ENCODE measurements around the gene THSD4. TPM values are rescaled to one million over a fixed set of nuclear protein-coding genes. Genes with fewer than 3 reads are reported as not detected.

The THSD4 gene
- total RNA-seq, 1 donor from 2014 or later = 116 TPM

DNA sequence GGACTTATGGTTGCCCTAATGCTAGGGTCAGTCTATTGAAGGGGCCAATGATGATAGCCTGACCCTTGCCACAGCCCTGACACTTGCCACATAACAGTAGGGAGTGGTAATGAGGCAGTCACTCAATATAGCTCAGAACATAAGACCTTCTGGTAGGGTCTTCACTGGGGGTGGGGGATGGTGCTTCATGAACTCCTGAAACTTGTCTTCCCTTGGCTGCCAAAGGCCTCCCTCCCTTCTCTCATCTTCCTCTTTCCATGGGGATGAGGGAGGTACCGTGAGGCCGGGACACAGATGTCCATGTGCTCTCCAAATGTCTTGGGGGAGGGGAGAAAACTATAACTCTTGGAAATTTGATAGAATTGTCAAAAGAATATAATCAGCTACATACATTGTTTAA lies 21.1 kb upstream of the THSD4 start:
- intact Hi-C loops (cut with DNase I) = no loop called here
- no peak for DNase-seq (ENCODE audit: low spot score)

DNA sequence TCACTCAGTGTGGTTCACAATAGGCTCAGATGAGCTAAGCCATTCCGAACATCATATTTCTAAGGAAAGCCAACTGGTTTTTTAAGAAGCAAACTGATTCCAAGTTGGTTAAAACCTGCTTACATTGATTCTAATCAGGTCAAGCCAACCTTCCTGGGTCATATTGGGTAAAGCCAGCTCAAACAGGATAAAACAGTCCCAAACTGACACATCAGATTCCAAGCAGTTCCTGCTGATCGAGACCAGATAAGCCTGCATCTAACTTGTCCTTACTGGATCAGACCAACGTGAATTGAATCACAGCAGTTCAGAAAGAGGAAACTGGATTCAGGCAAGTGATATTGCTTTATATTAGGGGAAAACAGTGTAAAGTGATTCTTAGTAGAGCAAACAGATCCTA lies 18.6 kb upstream of the THSD4 start:
- no peak for DNase-seq (ENCODE audit: low spot score)
- intact Hi-C loops (cut with DNase I) = no loop called here

GRCh38 chr15:71097890-71098289 lies 17.4 kb upstream of the THSD4 start:
- DNase-seq (ENCODE audit: low spot score) = no peak
- intact Hi-C loops (cut with DNase I) = no loop called here

GRCh38 chr15:71098920-71099319 lies 16.4 kb upstream of the THSD4 start:
- intact Hi-C loops (cut with DNase I) = no loop called here
- no peak for DNase-seq (ENCODE audit: low spot score)

DNA sequence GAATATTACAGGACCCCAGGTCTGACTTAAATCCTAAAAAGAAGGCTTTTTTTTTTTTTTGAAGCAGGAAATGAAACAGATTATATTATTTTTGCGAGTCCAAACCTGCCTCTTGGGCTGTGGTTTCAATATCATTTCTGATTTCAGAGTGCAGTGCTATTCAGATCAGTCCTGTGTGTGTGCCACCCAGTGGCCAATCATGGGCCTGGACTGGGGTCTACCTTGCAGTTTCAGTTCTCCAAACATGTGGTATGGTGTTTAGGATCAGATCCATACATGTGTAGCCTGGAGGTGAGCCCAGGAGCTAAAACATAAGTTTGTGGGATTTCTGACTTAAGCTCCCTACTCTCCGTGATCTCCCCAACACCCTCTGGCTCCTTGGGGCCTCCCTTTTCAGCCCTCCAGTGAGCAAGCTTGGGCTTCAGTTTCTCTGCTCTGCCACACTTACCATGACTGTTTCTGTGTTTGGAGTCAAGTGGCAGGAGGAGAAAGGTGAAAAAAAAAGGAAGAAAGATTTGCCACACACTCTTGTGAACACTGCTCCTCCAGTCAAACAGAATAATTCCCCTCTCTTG lies 12.1 kb upstream of the THSD4 start:
- intact Hi-C loops (cut with DNase I) = loop anchor here (5.0 to 10.0 kb wide), 2 partner anchors 128 to 211 kb away; partner anchors contain the start of genes LRRC49 and THAP10
- no peak for DNase-seq (ENCODE audit: low spot score)

- intact Hi-C loops (cut with DNase I) = loop anchor here (5.0 to 10.0 kb wide), 3 partner anchors 87 to 212 kb away; partner anchors contain the start of genes LRRC49 and THAP10
- DNase-seq (ENCODE audit: low spot score) = no peak
Observed at GRCh38 chr15:71104636-71105035, 10.6 kb upstream of the THSD4 start.

- intact Hi-C loops (cut with DNase I) = loop anchor here (5.0 to 10.0 kb wide), 2 partner anchors 88 to 131 kb away; no protein-coding TSS in a partner anchor
- DNase-seq (ENCODE audit: low spot score) = no peak
Observed at GRCh38 chr15:71105444-71105843, 9.8 kb upstream of the THSD4 start.

GRCh38 chr15:71106802-71107500 lies 8.3 kb upstream of the THSD4 start:
- DNase-seq (ENCODE audit: low spot score) = no peak
- intact Hi-C loops (cut with DNase I) = loop anchor here (5.0 to 10.0 kb wide), 2 partner anchors 90 to 132 kb away; no protein-coding TSS in a partner anchor

DNA sequence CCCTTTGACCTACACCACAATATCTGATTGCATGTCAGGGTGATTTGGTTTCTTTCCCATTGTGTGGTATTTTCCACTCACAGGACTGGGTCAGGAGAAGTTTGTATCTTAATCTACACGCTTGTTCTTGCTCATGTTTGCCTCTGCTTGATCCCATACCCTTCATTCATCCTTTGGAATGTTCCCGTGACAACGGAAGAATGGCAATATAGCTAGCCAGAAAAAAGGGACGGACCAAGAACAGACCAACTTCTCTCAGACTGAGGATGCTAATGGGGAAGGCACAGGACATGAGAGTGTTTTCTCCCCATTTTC lies 7.8 kb upstream of the THSD4 start:
- intact Hi-C loops (cut with DNase I) = loop anchor here (5.0 to 10.0 kb wide), 2 partner anchors 90 to 133 kb away; no protein-coding TSS in a partner anchor
- no peak for DNase-seq (ENCODE audit: low spot score)

- intact Hi-C loops (cut with DNase I) = loop anchor here (5.0 to 10.0 kb wide), 2 partner anchors 92 to 134 kb away; no protein-coding TSS in a partner anchor
- DNase-seq (ENCODE audit: low spot score) = no peak
Observed at GRCh38 chr15:71109130-71109529, 6.1 kb upstream of the THSD4 start.

GRCh38 chr15:71109905-71110304 lies 5.4 kb upstream of the THSD4 start:
- intact Hi-C loops (cut with DNase I) = loop anchor here (5.0 to 10.0 kb wide), 2 partner anchors 93 to 135 kb away; no protein-coding TSS in a partner anchor

GRCh38 chr15:71110405-71111180 lies 4.7 kb upstream of the THSD4 start:
- intact Hi-C loops (cut with DNase I) = no loop called here
- DNase-seq (ENCODE audit: low spot score) = no peak

More at GRCh38 chr15:71109905-71110304, 5.4 kb upstream of the THSD4 start:
- no peak for DNase-seq (ENCODE audit: low spot score)

DNA sequence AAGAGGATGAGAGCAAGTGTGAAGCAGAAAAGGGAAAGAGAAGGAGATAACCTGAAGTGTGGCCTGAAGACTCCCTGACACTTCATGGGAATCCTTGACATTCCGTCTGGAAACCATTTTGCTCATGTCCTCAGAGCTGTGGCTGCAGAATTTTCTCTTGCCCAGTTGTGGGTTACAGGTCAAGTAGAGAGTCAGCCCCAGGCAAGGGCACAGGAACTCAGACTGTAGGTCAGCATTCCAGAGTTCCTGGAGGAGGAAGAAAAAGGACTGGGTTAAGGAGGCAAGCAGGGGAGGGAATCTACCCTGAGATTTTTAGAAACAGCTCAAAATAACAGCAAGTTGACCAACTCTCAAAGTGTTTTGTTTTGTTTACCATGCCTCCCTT lies 4.1 kb upstream of the THSD4 start:
- intact Hi-C loops (cut with DNase I) = no loop called here
- DNase-seq (ENCODE audit: low spot score) = no peak

DNA sequence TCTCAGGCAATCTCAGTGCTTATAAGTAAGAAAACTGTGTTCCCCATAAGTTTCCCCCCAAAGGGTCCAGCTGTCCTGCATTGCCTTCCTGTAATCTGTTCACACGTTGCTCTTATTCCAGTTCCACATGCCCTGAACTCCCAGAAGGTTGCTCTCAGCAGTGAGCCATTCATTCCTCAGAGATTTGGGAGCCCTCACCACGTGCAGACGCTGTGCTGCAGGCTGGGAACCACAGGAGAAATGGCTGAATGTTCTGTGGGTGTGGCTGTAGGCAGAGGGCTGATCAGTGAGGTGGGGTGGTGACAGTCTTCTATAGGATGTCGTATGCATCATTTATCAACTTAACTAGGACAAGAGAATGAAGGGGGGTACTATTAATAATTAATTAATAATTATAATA lies 3.3 kb upstream of the THSD4 start:
- DNase-seq (ENCODE audit: low spot score) = no peak
- intact Hi-C loops (cut with DNase I) = no loop called here

- intact Hi-C loops (cut with DNase I) = no loop called here
- DNase-seq (ENCODE audit: low spot score) = no peak
Observed at GRCh38 chr15:71112429-71112828, 2.8 kb upstream of the THSD4 start.

GRCh38 chr15:71114066-71114680 lies 1.1 kb upstream of the THSD4 start:
- DNase-seq (ENCODE audit: low spot score) = no peak
- intact Hi-C loops (cut with DNase I) = loop anchor here (2.0 kb wide), 1 partner anchor 327 kb away; no protein-coding TSS in a partner anchor

- intact Hi-C loops (cut with DNase I) = loop anchor here (2.0 to 5.0 kb wide), 4 partner anchors 31 to 325 kb away; no protein-coding TSS in a partner anchor
- DNase-seq (ENCODE audit: low spot score) = no peak
Observed at GRCh38 chr15:71115567-71116351, 488 bp downstream of the THSD4 start.

GRCh38 chr15:71116366-71116765 lies 1.1 kb downstream of the THSD4 start:
- intact Hi-C loops (cut with DNase I) = loop anchor here (2.0 to 5.0 kb wide), 3 partner anchors 30 to 216 kb away; no protein-coding TSS in a partner anchor
- no peak for DNase-seq (ENCODE audit: low spot score)

- intact Hi-C loops (cut with DNase I) = loop anchor here (2.0 to 5.0 kb wide), 3 partner anchors 30 to 215 kb away; no protein-coding TSS in a partner anchor
- no peak for DNase-seq (ENCODE audit: low spot score)
Observed at GRCh38 chr15:71116942-71117341, 1.7 kb downstream of the THSD4 start.

All from cardiac septum (tissue), 1 donor.